Astrocyte (in vitro differentiated cells and primary cell): ENCODE measurements around the gene CLINT1. TPM values are rescaled to one million over a fixed set of nuclear protein-coding genes. Genes with fewer than 3 reads are reported as not detected.

Experiments used
- DNase-seq: peaks from one replicate; pipeline ENCODE4 v3.0.0-alpha.2; 2010; ENCODE audit warnings: low read depth
- FAIRE-seq: peaks from 2 replicates; lab custom pipeline; 2011; peaks lifted over from hg19 to GRCh38; lab: Jason Lieb, UNC
- H2AFZ ChIP-seq: 2 replicates; pipeline ENCODE4 v1.6.0; 2012; ENCODE audit warnings: low read depth, low read length, inconsistent platforms
- H3K27ac ChIP-seq: 2 replicates; pipeline ENCODE4 v1.5.1; 2011; ENCODE audit warnings: low read depth, low read length, inconsistent platforms
- H3K27me3 ChIP-seq: 2 replicates; pipeline ENCODE4 v1.6.0; 2011; ENCODE audit warnings: low read length, inconsistent platforms; ENCODE audit not compliant: insufficient read depth
- H3K36me3 ChIP-seq: 2 replicates; pipeline ENCODE4 v1.5.1; 2011; ENCODE audit warnings: low read length, inconsistent platforms; ENCODE audit not compliant: insufficient read depth
- H3K4me1 ChIP-seq: 2 replicates; pipeline ENCODE4 v1.5.1; 2011; ENCODE audit warnings: low read length, inconsistent platforms; ENCODE audit not compliant: insufficient read depth
- H3K4me2 ChIP-seq: 2 replicates; pipeline ENCODE4 v1.6.0; 2012; ENCODE audit warnings: low read length, inconsistent platforms
- H3K4me3 ChIP-seq: 2 replicates; pipeline ENCODE4 v1.5.1; 2011; ENCODE audit warnings: low read depth, mild to moderate bottlenecking, low read length, inconsistent platforms; ENCODE audit not compliant: insufficient read depth
- H3K79me2 ChIP-seq: 2 replicates; pipeline ENCODE4 v1.6.0; 2012; ENCODE audit warnings: mild to moderate bottlenecking, low read length, inconsistent platforms; ENCODE audit not compliant: insufficient read depth
- H3K9ac ChIP-seq: 2 replicates; pipeline ENCODE4 v1.6.0; 2012; ENCODE audit warnings: mild to moderate bottlenecking, low read length, inconsistent platforms
- H3K9me3 ChIP-seq: 2 replicates; pipeline ENCODE4 v1.5.1; 2012; ENCODE audit warnings: low read depth, mild to moderate bottlenecking, low read length, inconsistent platforms; ENCODE audit not compliant: insufficient read depth
- H4K20me1 ChIP-seq: 2 replicates; pipeline ENCODE4 v1.6.0; 2012; ENCODE audit warnings: low read length, inconsistent platforms; ENCODE audit not compliant: insufficient read depth
- H3K27ac Mint-ChIP-seq: one replicate; pipeline ENCODE4 v1.8.0; 2021; ENCODE audit warnings: mild to moderate bottlenecking, mixed read lengths; ENCODE audit not compliant: unreplicated experiment
- H3K27me3 Mint-ChIP-seq: one replicate; pipeline ENCODE4 v1.8.0; 2021; ENCODE audit warnings: low read depth, mixed read lengths; ENCODE audit not compliant: unreplicated experiment
- H3K36me3 Mint-ChIP-seq: one replicate; pipeline ENCODE4 v1.8.0; 2021; ENCODE audit warnings: low read depth, mixed read lengths; ENCODE audit not compliant: unreplicated experiment
- H3K4me1 Mint-ChIP-seq: one replicate; pipeline ENCODE4 v1.8.0; 2021; ENCODE audit warnings: low read depth, mixed read lengths; ENCODE audit not compliant: unreplicated experiment
- H3K4me3 Mint-ChIP-seq: one replicate; pipeline ENCODE4 v1.8.0; 2021; ENCODE audit warnings: mild to moderate bottlenecking, moderate library complexity, mixed read lengths; ENCODE audit not compliant: unreplicated experiment
- H3K9me3 Mint-ChIP-seq: one replicate; pipeline ENCODE4 v1.8.0; 2021; ENCODE audit warnings: mild to moderate bottlenecking, mixed read lengths; ENCODE audit not compliant: unreplicated experiment
- CTCF ChIP-seq: IDR thresholded peaks from 2 replicates; pipeline ENCODE4 v1.5.1; 2011; ENCODE audit warnings: low read depth, mild to moderate bottlenecking, inconsistent platforms, low read length, moderate library complexity; ENCODE audit not compliant: insufficient read depth
- EZH2 ChIP-seq: IDR thresholded peaks from 2 replicates; pipeline ENCODE4 v1.6.1; 2012; ENCODE audit warnings: mild to moderate bottlenecking, low read length, inconsistent platforms; ENCODE audit not compliant: insufficient read depth
- total RNA-seq: library from RNA; stranded (reverse); gene quantifications from 2 replicates; pipeline ENCODE4 v1.2.1, GENCODE V29; 2021

The CLINT1 gene
- total RNA-seq, 1 donor from 2014 or later = 100 TPM

GRCh38 chr5:157772127-157772526 is 86.8 kb downstream of the CLINT1 start:
- no peaks in the 10 kb centered on the region for H3K9me3 ChIP-seq
- H3K27ac Mint-ChIP-seq = no peak overlapping the region
- no peaks in the 10 kb centered on the region for H3K36me3 Mint-ChIP-seq
- H3K4me3 ChIP-seq = no peak overlapping the region
- no peak overlapping the region for H3K4me2 ChIP-seq
- H2AFZ ChIP-seq = no peak overlapping the region
- H3K27me3 ChIP-seq = peaks cover 2% of the 10 kb centered on the region
- no peaks in the 10 kb centered on the region for H4K20me1 ChIP-seq
- no peak overlapping the region for H3K27ac ChIP-seq
- no peaks in the 10 kb centered on the region for H3K4me1 ChIP-seq
- no peaks in the 10 kb centered on the region for H3K4me1 Mint-ChIP-seq
- H3K9me3 Mint-ChIP-seq = peaks cover 2% of the 10 kb centered on the region
- no peak for TF ChIP-seq EZH2
- TF ChIP-seq CTCF = no peak
- no peaks in the 10 kb centered on the region for H3K27me3 Mint-ChIP-seq
- no peak overlapping the region for H3K4me3 Mint-ChIP-seq
- DNase-seq (no peak), FAIRE-seq (no peak)
- H3K9ac ChIP-seq = no peak overlapping the region
- no peaks in the 10 kb centered on the region for H3K36me3 ChIP-seq
- no peaks in the 10 kb centered on the region for H3K79me2 ChIP-seq

GRCh38 chr5:157770665-157771064 is 88.3 kb downstream of the CLINT1 start:
- Histone ChIP-seq H2AFZ (no peak overlapping the region), H4K20me1 (no peaks in the 10 kb centered on the region), H3K27me3 (peaks cover 2% of the 10 kb centered on the region), H3K36me3 (no peaks in the 10 kb centered on the region), H3K4me3 (no peak overlapping the region), H3K27ac (no peak overlapping the region), H3K9ac (no peak overlapping the region), H3K4me2 (no peak overlapping the region), H3K4me1 (no peaks in the 10 kb centered on the region), H3K9me3 (no peaks in the 10 kb centered on the region), H3K79me2 (no peaks in the 10 kb centered on the region)
- Mint-ChIP-seq H3K27ac (no peak overlapping the region), H3K4me3 (no peak overlapping the region), H3K27me3 (peaks cover 3% of the 10 kb centered on the region), H3K36me3 (no peaks in the 10 kb centered on the region), H3K9me3 (peaks cover 2% of the 10 kb centered on the region), H3K4me1 (no peaks in the 10 kb centered on the region)
- no peak for FAIRE-seq
- TF ChIP-seq CTCF (no peak), EZH2 (no peak)
- DNase-seq = no peak

- Mint-ChIP-seq H3K4me1 (no peaks in the 10 kb centered on the region), H3K9me3 (peaks cover 2% of the 10 kb centered on the region), H3K27ac (no peak overlapping the region), H3K4me3 (no peak overlapping the region), H3K27me3 (peaks cover 6% of the 10 kb centered on the region), H3K36me3 (no peaks in the 10 kb centered on the region)
- Histone ChIP-seq H3K4me1 (no peaks in the 10 kb centered on the region), H3K9me3 (no peaks in the 10 kb centered on the region), H3K27ac (no peak overlapping the region), H3K27me3 (no peaks in the 10 kb centered on the region), H3K4me3 (no peak overlapping the region), H3K36me3 (no peaks in the 10 kb centered on the region), H3K4me2 (no peak overlapping the region), H3K9ac (no peak overlapping the region), H4K20me1 (no peaks in the 10 kb centered on the region), H3K79me2 (no peaks in the 10 kb centered on the region), H2AFZ (no peak overlapping the region)
- FAIRE-seq (no peak), DNase-seq (no peak)
- TF ChIP-seq CTCF (no peak), EZH2 (no peak)
These were observed 91.3 kb downstream of the CLINT1 start for GRCh38 chr5:157767689-157768088.
